DND-41 (cell line): ENCODE measurements around the gene METTL23.

Experiments used
- ATAC-seq: fragments of 200-7000 bp; cut with Tn5 transposase; 3 replicates; pipeline ENCODE4 v1.9.1; 2021; ENCODE audit warnings: low read depth; ENCODE audit not compliant: insufficient read depth
- DNase-seq: peaks from one replicate; pipeline ENCODE4 v3.0.0-alpha.2; 2020
- H2AFZ ChIP-seq: 2 replicates; pipeline ENCODE4 v1.6.0; 2012; ENCODE audit warnings: low read depth, low read length
- H3K27ac ChIP-seq: 2 replicates; pipeline ENCODE4 v1.5.1; 2012; ENCODE audit warnings: low read length, inconsistent platforms
- H3K27me3 ChIP-seq: fragments of 200-600 bp; sonication (generic); 2 replicates; pipeline ENCODE4 v1.6.0; 2012; ENCODE audit warnings: low read length, mild to moderate bottlenecking, inconsistent platforms; ENCODE audit not compliant: insufficient read depth, poor library complexity
- H3K36me3 ChIP-seq: 2 replicates; pipeline ENCODE4 v1.5.1; 2012; ENCODE audit warnings: low read length, inconsistent platforms; ENCODE audit not compliant: insufficient read depth
- H3K4me1 ChIP-seq: 2 replicates; pipeline ENCODE4 v1.5.1; 2012; ENCODE audit warnings: mild to moderate bottlenecking, low read length; ENCODE audit not compliant: insufficient read depth
- H3K4me2 ChIP-seq: 2 replicates; pipeline ENCODE4 v1.6.0; 2012; ENCODE audit warnings: mild to moderate bottlenecking, moderate library complexity, low read length, inconsistent platforms; ENCODE audit not compliant: insufficient read depth
- H3K4me3 ChIP-seq, 2 experiments: fragments of 200-600 bp in 1 of 2; shearing (Covaris generic) in 1 of 2; 2 replicates each; pipeline ENCODE4 v1.5.1; 2012 to 2016; ENCODE audit warnings: inconsistent platforms in 2 of 2, low read length in 2 of 2, mild to moderate bottlenecking in 2 of 2, low read depth in 1 of 2, moderate library complexity in 1 of 2
- H3K79me2 ChIP-seq: 2 replicates; pipeline ENCODE4 v1.6.0; 2012; ENCODE audit warnings: low read length, inconsistent platforms; ENCODE audit not compliant: insufficient read depth
- H3K9ac ChIP-seq: 2 replicates; pipeline ENCODE4 v1.6.0; 2012; ENCODE audit warnings: low read depth, mild to moderate bottlenecking, inconsistent platforms, low read length, moderate library complexity
- H3K9me3 ChIP-seq: 2 replicates; pipeline ENCODE4 v1.5.1; 2012; ENCODE audit warnings: low read length, moderate library complexity, mild to moderate bottlenecking, inconsistent platforms; ENCODE audit not compliant: insufficient read depth, severe bottlenecking
- H4K20me1 ChIP-seq: 2 replicates; pipeline ENCODE4 v1.6.0; 2012; ENCODE audit warnings: low read length; ENCODE audit not compliant: insufficient read depth
- EZH2 ChIP-seq: IDR thresholded peaks from 3 replicates; pipeline ENCODE4 v1.6.1; 2012; ENCODE audit warnings: borderline replicate concordance, low read depth, mild to moderate bottlenecking, moderate library complexity, low read length, inconsistent platforms; ENCODE audit not compliant: severe bottlenecking
- TF ChIP-seq, protein P1 (sequence below): IDR thresholded peaks from 2 replicates; pipeline ENCODE4 v1.5.1; 2012; ENCODE audit warnings: borderline replicate concordance, low read length, moderate library complexity, mild to moderate bottlenecking; ENCODE audit not compliant: poor library complexity, severe bottlenecking; ENCODE audit errors: extremely low read depth

Gene METTL23

DNA sequence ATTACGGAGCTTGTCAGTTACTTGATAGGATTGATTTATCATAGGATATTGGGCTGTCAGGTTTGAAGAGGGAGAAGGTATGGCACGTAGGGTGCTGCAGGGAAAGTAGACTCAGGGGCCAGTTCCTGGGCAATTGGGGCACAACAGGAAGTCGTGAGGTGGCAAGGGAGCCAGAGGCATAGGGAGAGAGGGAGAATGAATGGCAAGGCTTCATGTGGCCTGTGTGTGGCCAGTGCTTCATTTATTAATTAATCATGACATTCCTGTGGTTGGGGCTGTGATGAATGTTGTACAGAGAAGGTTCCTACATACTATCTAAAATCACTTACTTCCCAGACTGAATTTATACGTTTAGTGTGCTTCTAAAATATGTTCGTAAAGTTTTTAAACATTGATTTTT, 30.6 kb downstream of the METTL23 start:
- no peaks in the 10 kb centered on the region for H3K27me3 ChIP-seq
- peaks cover 31% of the 10 kb centered on the region for H3K36me3 ChIP-seq
- no peak for DNase-seq

DNA sequence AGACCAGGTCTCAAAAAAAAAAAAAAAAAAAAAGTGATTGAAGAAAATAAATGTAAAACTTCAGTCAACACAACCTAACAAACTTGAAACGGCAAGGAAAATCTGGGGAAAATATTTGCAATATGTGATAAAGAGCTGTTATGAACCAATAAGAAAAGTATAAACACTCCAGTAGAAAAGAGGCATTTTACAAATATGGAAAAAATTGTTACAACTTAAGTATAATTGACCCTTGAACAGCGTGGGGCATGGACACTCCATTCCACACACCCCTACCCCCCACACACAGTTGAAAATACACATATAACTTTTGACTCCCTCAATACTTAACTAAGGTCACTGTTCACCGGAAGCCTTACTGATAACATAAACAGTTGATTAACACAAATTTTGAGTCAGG, 31.9 kb downstream of the METTL23 start:
- no peak overlapping the region for H3K4me3 ChIP-seq
- TF ChIP-seq EZH2: no peak
- TF ChIP-seq, protein P1, sequence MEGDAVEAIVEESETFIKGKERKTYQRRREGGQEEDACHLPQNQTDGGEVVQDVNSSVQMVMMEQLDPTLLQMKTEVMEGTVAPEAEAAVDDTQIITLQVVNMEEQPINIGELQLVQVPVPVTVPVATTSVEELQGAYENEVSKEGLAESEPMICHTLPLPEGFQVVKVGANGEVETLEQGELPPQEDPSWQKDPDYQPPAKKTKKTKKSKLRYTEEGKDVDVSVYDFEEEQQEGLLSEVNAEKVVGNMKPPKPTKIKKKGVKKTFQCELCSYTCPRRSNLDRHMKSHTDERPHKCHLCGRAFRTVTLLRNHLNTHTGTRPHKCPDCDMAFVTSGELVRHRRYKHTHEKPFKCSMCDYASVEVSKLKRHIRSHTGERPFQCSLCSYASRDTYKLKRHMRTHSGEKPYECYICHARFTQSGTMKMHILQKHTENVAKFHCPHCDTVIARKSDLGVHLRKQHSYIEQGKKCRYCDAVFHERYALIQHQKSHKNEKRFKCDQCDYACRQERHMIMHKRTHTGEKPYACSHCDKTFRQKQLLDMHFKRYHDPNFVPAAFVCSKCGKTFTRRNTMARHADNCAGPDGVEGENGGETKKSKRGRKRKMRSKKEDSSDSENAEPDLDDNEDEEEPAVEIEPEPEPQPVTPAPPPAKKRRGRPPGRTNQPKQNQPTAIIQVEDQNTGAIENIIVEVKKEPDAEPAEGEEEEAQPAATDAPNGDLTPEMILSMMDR: no peak
- ATAC-seq: no peak
- peaks cover 7% of the 10 kb centered on the region for H3K4me1 ChIP-seq
- no peak overlapping the region for H2AFZ ChIP-seq
- no peak for DNase-seq
- H3K4me2 ChIP-seq: no peak overlapping the region
- no peak overlapping the region for H3K9ac ChIP-seq
- no peaks in the 10 kb centered on the region for H3K79me2 ChIP-seq
- H3K36me3 ChIP-seq: peaks cover 28% of the 10 kb centered on the region
- H3K9me3 ChIP-seq: no peaks in the 10 kb centered on the region
- H3K27me3 ChIP-seq: no peaks in the 10 kb centered on the region
- no peaks in the 10 kb centered on the region for H4K20me1 ChIP-seq
- H3K27ac ChIP-seq: no peak overlapping the region

More for the DNA sequence above, 30.6 kb downstream of the METTL23 start:
- Histone ChIP-seq H3K9ac (no peak overlapping the region), H3K9me3 (no peaks in the 10 kb centered on the region), H3K4me1 (peaks cover 20% of the 10 kb centered on the region), H3K27ac (no peak overlapping the region), H2AFZ (no peak overlapping the region), H3K79me2 (no peaks in the 10 kb centered on the region), H4K20me1 (no peaks in the 10 kb centered on the region), H3K4me3 (no peak overlapping the region), H3K4me2 (no peak overlapping the region)
- no peak for ATAC-seq
- no peak for TF ChIP-seq EZH2
- TF ChIP-seq, protein P1: no peak

DNA sequence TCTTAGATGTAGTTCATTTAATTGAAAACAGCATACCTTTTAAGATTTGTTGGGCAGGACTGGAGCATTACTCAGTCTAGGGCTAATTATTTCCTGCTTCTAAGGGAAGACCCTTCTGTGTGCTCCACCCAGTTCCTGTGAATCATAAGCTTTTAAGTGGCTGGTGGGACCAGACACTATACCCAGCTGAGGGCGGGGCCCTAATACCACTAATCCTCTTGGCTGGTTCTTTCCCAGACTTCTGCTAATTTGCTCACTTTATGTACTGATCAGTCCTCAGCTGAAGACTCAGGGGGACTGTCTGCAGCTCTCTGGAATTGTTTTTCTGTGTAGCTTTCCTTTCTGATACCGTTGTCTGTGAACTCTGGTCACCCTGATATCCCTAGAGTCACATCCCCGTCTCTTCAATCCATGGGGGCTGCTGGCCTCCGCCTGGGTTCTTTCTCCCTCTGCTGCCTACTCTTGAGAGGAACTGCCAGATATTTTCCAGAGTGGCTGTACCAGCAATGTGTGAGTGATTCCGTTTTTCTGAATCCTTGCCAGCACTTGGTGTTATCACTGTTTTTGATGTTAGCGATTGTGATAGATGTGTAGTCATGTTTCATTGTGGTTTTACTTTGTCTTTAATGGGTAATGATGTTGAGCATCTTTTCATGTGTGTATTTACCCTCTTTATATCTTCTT, 46.3 kb downstream of the METTL23 start:
- peak overlapping the region in 1 of 2 experiments; percentile 45; a peak in 2 of 4 replicates for H3K4me3 ChIP-seq

More for the DNA sequence above, 46.3 kb downstream of the METTL23 start:
- TF ChIP-seq, protein P1: no peak
- no peak for TF ChIP-seq EZH2
- peak overlapping the region; percentile 36; the same call in 1 of the 2 replicates for H3K9ac ChIP-seq
- no peaks in the 10 kb centered on the region for H4K20me1 ChIP-seq
- H3K79me2 ChIP-seq: no peaks in the 10 kb centered on the region
- DNase-seq (peak; percentile 78), ATAC-seq (peak; percentile 100)
- H3K4me2 ChIP-seq: peak overlapping the region; percentile 45
- H3K27me3 ChIP-seq: no peaks in the 10 kb centered on the region
- H3K36me3 ChIP-seq: peaks cover 40% of the 10 kb centered on the region
- peak overlapping the region; percentile 64 for H3K27ac ChIP-seq
- H3K9me3 ChIP-seq: no peaks in the 10 kb centered on the region
- peak overlapping the region; percentile 61 for H2AFZ ChIP-seq
- H3K4me1 ChIP-seq: peaks cover 17% of the 10 kb centered on the region
